ENCODE measurements around the gene MMS19.
"Not testable (repeated sequence)": the region's sequence is repeated elsewhere in the genome, so short reads cannot be mapped to it uniquely, and the experiment has no call there.

Gene MMS19

GRCh38 chr10:97468781-97469180 is 29.4 kb downstream of the MMS19 start:
- not testable (repeated sequence) for DNase-seq (ENCODE audit: extremely low read depth in 1 of 2, low read depth in 1 of 2)

- no peak for DNase-seq (ENCODE audit: extremely low read depth in 1 of 2, low read depth in 1 of 2)
These were observed 30.1 kb downstream of the MMS19 start for GRCh38 chr10:97468162-97468561.

GRCh38 chr10:97466755-97467154 is 31.5 kb downstream of the MMS19 start:
- DNase-seq (ENCODE audit: extremely low read depth in 1 of 2, low read depth in 1 of 2) = no peak

GRCh38 chr10:97465982-97466381 is 32.2 kb downstream of the MMS19 start:
- no peak for DNase-seq (ENCODE audit: extremely low read depth in 1 of 2, low read depth in 1 of 2)

GRCh38 chr10:97464226-97464625 is 34.0 kb downstream of the MMS19 start:
- DNase-seq (ENCODE audit: extremely low read depth in 1 of 2, low read depth in 1 of 2) = no peak

GRCh38 chr10:97463363-97464132 is 34.7 kb downstream of the MMS19 start:
- peak in 1 of 2 donors; percentile 3 for DNase-seq (ENCODE audit: extremely low read depth in 1 of 2, low read depth in 1 of 2)

- no peak for DNase-seq (ENCODE audit: extremely low read depth in 1 of 2, low read depth in 1 of 2)
These were observed 35.9 kb downstream of the MMS19 start for GRCh38 chr10:97462309-97462708.

- no peak for DNase-seq (ENCODE audit: extremely low read depth in 1 of 2, low read depth in 1 of 2)
These were observed 38.3 kb downstream of the MMS19 start for GRCh38 chr10:97459933-97460332.

GRCh38 chr10:97459111-97459510 is 39.1 kb downstream of the MMS19 start:
- DNase-seq (ENCODE audit: extremely low read depth in 1 of 2, low read depth in 1 of 2) = no peak

- no peak for DNase-seq (ENCODE audit: extremely low read depth in 1 of 2, low read depth in 1 of 2)
These were observed 41.5 kb downstream of the MMS19 start for GRCh38 chr10:97456686-97457065.

GRCh38 chr10:97456034-97456685 is 42.1 kb downstream of the MMS19 start:
- no peak for DNase-seq (ENCODE audit: extremely low read depth in 1 of 2, low read depth in 1 of 2)

GRCh38 chr10:97454330-97455036 is 43.7 kb downstream of the MMS19 start:
- no peak for DNase-seq (ENCODE audit: extremely low read depth in 1 of 2, low read depth in 1 of 2)

- DNase-seq (ENCODE audit: extremely low read depth in 1 of 2, low read depth in 1 of 2) = no peak
These were observed 45.9 kb downstream of the MMS19 start for GRCh38 chr10:97452352-97452751.

GRCh38 chr10:97451605-97452004 is 46.6 kb downstream of the MMS19 start:
- DNase-seq (ENCODE audit: extremely low read depth in 1 of 2, low read depth in 1 of 2) = no peak

- no peak for DNase-seq (ENCODE audit: extremely low read depth in 1 of 2, low read depth in 1 of 2)
These were observed 47.4 kb downstream of the MMS19 start for GRCh38 chr10:97450828-97451227.

GRCh38 chr10:97445722-97446639 is 52.2 kb downstream of the MMS19 start, which contains the start of the genes EXOSC1 and ZDHHC16:
Gene EXOSC1, minus strand, starts transcription at chr10:97446006. Its CDS starts 21 bp downstream, at chr10:97445985.
Gene ZDHHC16, plus strand, starts transcription at chr10:97446175. Its CDS starts 5,501 bp downstream, at chr10:97451676.
- peak; percentile 59 to 76 for DNase-seq (ENCODE audit: extremely low read depth in 1 of 2, low read depth in 1 of 2)

- DNase-seq (ENCODE audit: extremely low read depth in 1 of 2, low read depth in 1 of 2) = no peak
These were observed 52.9 kb downstream of the MMS19 start for GRCh38 chr10:97445357-97445721.

GRCh38 chr10:97444212-97444611 is 54.0 kb downstream of the MMS19 start:
- DNase-seq (ENCODE audit: extremely low read depth in 1 of 2, low read depth in 1 of 2) = no peak

GRCh38 chr10:97442277-97442676 is 55.9 kb downstream of the MMS19 start:
- DNase-seq (ENCODE audit: extremely low read depth in 1 of 2, low read depth in 1 of 2) = no peak

GRCh38 chr10:97435211-97435610 is 63.0 kb downstream of the MMS19 start:
- no peak for DNase-seq (ENCODE audit: extremely low read depth in 1 of 2, low read depth in 1 of 2)

GRCh38 chr10:97434557-97434956 is 63.7 kb downstream of the MMS19 start:
- DNase-seq (ENCODE audit: extremely low read depth in 1 of 2, low read depth in 1 of 2) = no peak

Measured in activated CD8-positive, alpha-beta memory T cell treated with anti-CD3 and anti-CD28 coated beads for 1 hour (primary cell).